SK-N-SH treated with all-trans-retinoic acid at 6 μM for 48 hours (cell line): ENCODE results near the gene DROSHA.

Experiments
- ARNTL ChIP-seq: fragments of 450-650 bp; formaldehyde crosslinking; IDR thresholded peaks from 2 replicates; pipeline ENCODE4 v1.5.0; 2020; ENCODE audit warnings: low read depth, mild to moderate bottlenecking, moderate library complexity, borderline replicate concordance
- BACH2 ChIP-seq: fragments of 250-450 bp; sonication (Bioruptor Pico); IDR thresholded peaks from 2 replicates; pipeline ENCODE4 v1.9.0; 2021; ENCODE audit warnings: mild to moderate bottlenecking, borderline replicate concordance
- TOX ChIP-seq: fragments of 250-450 bp; sonication (Bioruptor Pico); IDR thresholded peaks from 2 replicates; pipeline ENCODE4 v1.8.0; 2021; ENCODE audit warnings: mild to moderate bottlenecking, moderate library complexity, borderline replicate concordance
- TF ChIP-seq, protein P1 (sequence below): fragments of 250-450 bp; sonication (Bioruptor Pico); IDR thresholded peaks from 2 replicates; pipeline ENCODE4 v1.8.0; 2020; ENCODE audit warnings: mild to moderate bottlenecking, moderate library complexity, borderline replicate concordance

DNA sequence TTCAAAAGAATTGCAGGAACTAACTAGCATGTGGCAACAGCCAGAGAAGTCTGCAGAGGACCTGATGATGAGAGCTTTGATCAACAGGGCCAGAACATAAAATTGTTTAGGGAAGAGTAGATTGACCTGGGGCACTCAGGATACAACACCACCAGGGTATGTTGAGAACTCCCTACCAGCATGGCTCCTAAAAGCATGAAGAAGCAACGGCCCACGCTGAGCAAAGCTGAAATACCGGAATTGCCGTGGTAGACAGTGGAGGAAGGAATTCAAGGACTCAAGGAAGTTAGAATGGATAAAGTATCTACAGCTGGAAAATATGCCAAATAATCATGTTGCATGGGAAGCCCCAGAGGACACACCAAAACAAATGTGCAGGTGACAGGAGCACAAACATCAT is 31.6 kb downstream of the DROSHA start:
- TF ChIP-seq ARNTL (CRISPR knock-in tag), result no peak
- TF ChIP-seq, protein P1, sequence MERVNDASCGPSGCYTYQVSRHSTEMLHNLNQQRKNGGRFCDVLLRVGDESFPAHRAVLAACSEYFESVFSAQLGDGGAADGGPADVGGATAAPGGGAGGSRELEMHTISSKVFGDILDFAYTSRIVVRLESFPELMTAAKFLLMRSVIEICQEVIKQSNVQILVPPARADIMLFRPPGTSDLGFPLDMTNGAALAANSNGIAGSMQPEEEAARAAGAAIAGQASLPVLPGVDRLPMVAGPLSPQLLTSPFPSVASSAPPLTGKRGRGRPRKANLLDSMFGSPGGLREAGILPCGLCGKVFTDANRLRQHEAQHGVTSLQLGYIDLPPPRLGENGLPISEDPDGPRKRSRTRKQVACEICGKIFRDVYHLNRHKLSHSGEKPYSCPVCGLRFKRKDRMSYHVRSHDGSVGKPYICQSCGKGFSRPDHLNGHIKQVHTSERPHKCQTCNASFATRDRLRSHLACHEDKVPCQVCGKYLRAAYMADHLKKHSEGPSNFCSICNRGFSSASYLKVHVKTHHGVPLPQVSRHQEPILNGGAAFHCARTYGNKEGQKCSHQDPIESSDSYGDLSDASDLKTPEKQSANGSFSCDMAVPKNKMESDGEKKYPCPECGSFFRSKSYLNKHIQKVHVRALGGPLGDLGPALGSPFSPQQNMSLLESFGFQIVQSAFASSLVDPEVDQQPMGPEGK (CRISPR knock-in tag), result no peak
- TF ChIP-seq TOX (CRISPR knock-in tag), result no peak
- TF ChIP-seq BACH2 (CRISPR knock-in tag), result no peak
